Measurements from ENCODE around the gene MCC. TPM values are rescaled to one million over a fixed set of nuclear protein-coding genes. Genes with fewer than 3 reads are reported as not detected.

Gene MCC
- total RNA-seq, 1 experiment from 2014 or later = 7.6 TPM

- Histone ChIP-seq H3K4me2 (ENCODE audit: insufficient read depth, insufficient read length, low read length) (no peak overlapping the region), H3K23me2 (ENCODE audit: insufficient read length, low read depth, low read length, poor library complexity, severe bottlenecking) (peaks cover 4% of the 10 kb centered on the region), H3K4me1 (ENCODE audit: insufficient read depth, low read length) (peaks cover 3% of the 10 kb centered on the region; the same call in 1 of the 2 replicates), H3K9me3 (ENCODE audit: control insufficient read depth, low read depth, low read length) (no peaks in the 10 kb centered on the region), H3T11ph (ENCODE audit: low read length) (no peak overlapping the region), H2AK5ac (ENCODE audit: insufficient read length, low read length) (no peak overlapping the region), H2BK120ac (ENCODE audit: low read depth, low read length, poor library complexity, severe bottlenecking) (no peak overlapping the region), H2BK15ac (ENCODE audit: low read depth, low read length) (no peak overlapping the region), H4K91ac (ENCODE audit: insufficient read length, low read depth, low read length) (no peak overlapping the region), H3K9ac (ENCODE audit: extremely low read depth, insufficient read length, low read length) (no peak overlapping the region), H4K5ac (ENCODE audit: insufficient read length, low read depth, low read length) (no peak overlapping the region), H4K8ac (replicated peaks; ENCODE audit: insufficient read length, low read depth, low read length) (no peak overlapping the region), H3K27ac (ENCODE audit: insufficient read length, low read depth, low read length) (no peak overlapping the region), H3K56ac (ENCODE audit: insufficient read length, low read depth, low read length) (no peak overlapping the region), H3K23ac (ENCODE audit: insufficient read length, low read depth, low read length) (no peak overlapping the region), H3K79me2 (ENCODE audit: insufficient read depth, low read length) (no peaks in the 10 kb centered on the region), H4K20me1 (ENCODE audit: control insufficient read depth, insufficient read depth, insufficient read length) (no peaks in the 10 kb centered on the region), H2BK20ac (ENCODE audit: low read depth, low read length, poor library complexity, severe bottlenecking) (no peak overlapping the region), H3K79me1 (ENCODE audit: insufficient read depth, low read depth, low read length, poor library complexity, severe bottlenecking) (no peaks in the 10 kb centered on the region), H2AFZ (ENCODE audit: low read length) (no peak overlapping the region), H3K14ac (ENCODE audit: insufficient read depth, low read length) (no peak overlapping the region), H2BK5ac (ENCODE audit: insufficient read length, low read length) (no peak overlapping the region), H2BK12ac (ENCODE audit: insufficient read length, low read depth, low read length) (no peak overlapping the region), H3K18ac (ENCODE audit: insufficient read length, low read depth, low read length) (no peak overlapping the region), H3K4ac (ENCODE audit: low read depth, low read length) (no peak overlapping the region), H3K27me3 (ENCODE audit: insufficient read depth, low read length) (no peaks in the 10 kb centered on the region)
- H3K27me3 Mint-ChIP-seq (ENCODE audit: low read depth) = no peaks in the 10 kb centered on the region
- H3K9me3 Mint-ChIP-seq = peaks cover 0 to 3% of the 10 kb centered on the region in 2 experiments; a peak in 2 of 5 replicates
- H3K4me1 Mint-ChIP-seq = peaks cover 16 to 17% of the 10 kb centered on the region in 2 experiments
- no peak overlapping the region for H3K27ac Mint-ChIP-seq
- no peak overlapping the region for H3K4me3 Mint-ChIP-seq
- H3K36me3 Mint-ChIP-seq (ENCODE audit: insufficient read depth in 1 of 3, low read depth in 3 of 3) = peaks cover 3% of the 10 kb centered on the region in 3 experiments; a peak in 5 of 7 replicates
- no peak for TF ChIP-seq CTCF (conservative IDR thresholded peaks at IDR 0.05)
- no peak for DNase-seq
These were observed 366.2 kb downstream of the MCC start for GRCh38 chr5:113122053-113122452.

Data from H9 (cell line).